ENCODE results near the gene RAB34.

DNA sequence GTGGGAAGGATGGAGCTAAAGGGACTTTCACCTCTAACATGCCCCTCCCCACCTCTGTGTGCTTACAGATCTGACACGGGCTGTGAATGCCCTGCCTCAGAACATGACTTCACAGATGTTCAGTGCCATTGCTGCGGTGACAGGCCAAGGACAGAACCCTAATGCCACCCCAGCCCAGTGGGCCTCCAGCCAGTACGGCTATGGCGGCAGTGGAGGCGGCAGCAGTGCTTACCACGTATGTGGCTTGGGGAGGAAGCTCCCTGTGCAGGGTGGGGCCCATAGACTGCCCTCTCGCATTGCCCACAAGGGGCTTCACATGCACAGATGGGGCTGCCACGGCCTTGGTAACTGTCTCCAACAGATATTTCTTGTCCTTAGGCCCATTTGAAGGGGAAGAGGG is 17.4 kb downstream of the RAB34 start:
- TF ChIP-seq, protein P1, sequence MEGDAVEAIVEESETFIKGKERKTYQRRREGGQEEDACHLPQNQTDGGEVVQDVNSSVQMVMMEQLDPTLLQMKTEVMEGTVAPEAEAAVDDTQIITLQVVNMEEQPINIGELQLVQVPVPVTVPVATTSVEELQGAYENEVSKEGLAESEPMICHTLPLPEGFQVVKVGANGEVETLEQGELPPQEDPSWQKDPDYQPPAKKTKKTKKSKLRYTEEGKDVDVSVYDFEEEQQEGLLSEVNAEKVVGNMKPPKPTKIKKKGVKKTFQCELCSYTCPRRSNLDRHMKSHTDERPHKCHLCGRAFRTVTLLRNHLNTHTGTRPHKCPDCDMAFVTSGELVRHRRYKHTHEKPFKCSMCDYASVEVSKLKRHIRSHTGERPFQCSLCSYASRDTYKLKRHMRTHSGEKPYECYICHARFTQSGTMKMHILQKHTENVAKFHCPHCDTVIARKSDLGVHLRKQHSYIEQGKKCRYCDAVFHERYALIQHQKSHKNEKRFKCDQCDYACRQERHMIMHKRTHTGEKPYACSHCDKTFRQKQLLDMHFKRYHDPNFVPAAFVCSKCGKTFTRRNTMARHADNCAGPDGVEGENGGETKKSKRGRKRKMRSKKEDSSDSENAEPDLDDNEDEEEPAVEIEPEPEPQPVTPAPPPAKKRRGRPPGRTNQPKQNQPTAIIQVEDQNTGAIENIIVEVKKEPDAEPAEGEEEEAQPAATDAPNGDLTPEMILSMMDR (IDR thresholded peaks at IDR 0.05 in 8 of 11, conservative IDR thresholded peaks at IDR 0.05 in 3 of 11), result no peak
- no peak for TF ChIP-seq POLR2A (IDR thresholded peaks at IDR 0.05)
